Stimulated activated memory B cell treated with anti-CD40 and anti-IgM and Interleukin-4, amounts not matched to agents 10 μg/mL and 1 μg/mL and 100 μg/mL, for 72 hours (primary cell): ENCODE measurements around the gene GABPB1.

ENCODE experiments used
- ATAC-seq: fragments of 150-1000 bp; cut with Tn5 transposase; 2 replicates; pipeline ENCODE4 v1.10.0; 2021
- H3K27ac Mint-ChIP-seq: one replicate; pipeline ENCODE4 v1.8.0; 2022; ENCODE audit warnings: mild to moderate bottlenecking, mixed read lengths
- H3K27me3 Mint-ChIP-seq: one replicate; pipeline ENCODE4 v1.8.0; 2022; ENCODE audit warnings: mixed read lengths
- H3K36me3 Mint-ChIP-seq: one replicate; pipeline ENCODE4 v1.8.0; 2022; ENCODE audit warnings: mixed read lengths
- H3K4me1 Mint-ChIP-seq: one replicate; pipeline ENCODE4 v1.8.0; 2022; ENCODE audit warnings: mixed read lengths
- H3K4me3 Mint-ChIP-seq: one replicate; pipeline ENCODE4 v1.8.0; 2022; ENCODE audit warnings: mild to moderate bottlenecking, moderate library complexity, mixed read lengths
- H3K9me3 Mint-ChIP-seq: one replicate; pipeline ENCODE4 v1.8.0; 2022; ENCODE audit warnings: mixed read lengths

The GABPB1 gene

GRCh38 chr15:50247819-50248655 lies 107.0 kb downstream of the GABPB1 start:
- Mint-ChIP-seq H3K27me3 (no peaks in the 10 kb centered on the region), H3K9me3 (no peaks in the 10 kb centered on the region), H3K36me3 (no peaks in the 10 kb centered on the region), H3K27ac (peak overlapping the region; percentile 72), H3K4me1 (peaks cover 8% of the 10 kb centered on the region), H3K4me3 (peak overlapping the region; percentile 30)
- peak; percentile 91 for ATAC-seq

DNA sequence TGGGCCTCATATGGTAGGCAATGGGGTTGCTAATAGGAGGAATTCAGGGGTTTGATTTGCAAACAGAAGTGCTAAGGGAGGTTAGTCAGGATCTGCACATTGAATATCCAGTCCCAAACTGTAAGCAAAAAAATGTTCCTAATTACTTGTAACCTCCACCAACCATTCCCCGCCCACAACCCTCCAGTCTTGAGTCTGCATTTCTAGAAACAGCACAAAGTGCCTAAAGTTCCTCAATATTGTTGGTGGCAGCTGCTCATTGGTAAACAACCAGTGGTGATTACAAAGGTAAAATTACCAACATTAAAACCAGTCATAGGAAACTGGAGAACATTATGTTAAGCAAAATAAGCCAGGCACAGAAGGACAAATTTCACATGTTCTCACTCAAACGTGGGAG lies 108.4 kb downstream of the GABPB1 start:
- no peak overlapping the region for H3K4me3 Mint-ChIP-seq
- no peak for ATAC-seq
- H3K4me1 Mint-ChIP-seq: peaks cover 8% of the 10 kb centered on the region
- no peaks in the 10 kb centered on the region for H3K27me3 Mint-ChIP-seq
- no peaks in the 10 kb centered on the region for H3K9me3 Mint-ChIP-seq
- no peak overlapping the region for H3K27ac Mint-ChIP-seq
- H3K36me3 Mint-ChIP-seq: no peaks in the 10 kb centered on the region

GRCh38 chr15:50244959-50245624 lies 109.9 kb downstream of the GABPB1 start:
- no peak for ATAC-seq
- no peak overlapping the region for H3K27ac Mint-ChIP-seq
- H3K27me3 Mint-ChIP-seq: no peaks in the 10 kb centered on the region
- no peak overlapping the region for H3K4me3 Mint-ChIP-seq
- peaks cover 8% of the 10 kb centered on the region for H3K4me1 Mint-ChIP-seq
- H3K9me3 Mint-ChIP-seq: no peaks in the 10 kb centered on the region
- no peaks in the 10 kb centered on the region for H3K36me3 Mint-ChIP-seq

DNA sequence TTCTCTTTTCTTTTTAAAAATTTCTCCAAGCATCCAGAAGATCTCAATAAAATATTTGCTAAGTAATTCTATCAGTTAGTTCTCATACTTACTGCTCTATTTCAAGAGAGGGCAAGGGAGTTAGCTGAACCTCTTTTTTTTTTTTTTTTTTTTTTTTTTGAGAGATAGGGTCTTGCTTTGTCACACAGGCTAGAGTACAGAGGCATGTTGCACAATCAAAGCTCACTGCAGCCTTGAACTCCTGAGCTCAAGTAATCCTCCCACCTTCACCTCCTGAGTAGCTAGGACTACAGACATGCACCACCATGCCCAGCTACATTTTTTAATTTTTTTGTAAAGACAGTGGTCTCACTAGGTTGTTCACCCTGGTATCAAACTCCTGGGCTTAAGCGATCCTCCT lies 110.8 kb downstream of the GABPB1 start:
- no peaks in the 10 kb centered on the region for H3K9me3 Mint-ChIP-seq
- H3K36me3 Mint-ChIP-seq: no peaks in the 10 kb centered on the region
- H3K4me1 Mint-ChIP-seq: peaks cover 8% of the 10 kb centered on the region
- no peak overlapping the region for H3K4me3 Mint-ChIP-seq
- no peak for ATAC-seq
- H3K27ac Mint-ChIP-seq: no peak overlapping the region
- no peaks in the 10 kb centered on the region for H3K27me3 Mint-ChIP-seq

- no peak for ATAC-seq
- no peaks in the 10 kb centered on the region for H3K36me3 Mint-ChIP-seq
- H3K27me3 Mint-ChIP-seq: no peaks in the 10 kb centered on the region
Measured at GRCh38 chr15:50241684-50242450, 113.1 kb downstream of the GABPB1 start.

DNA sequence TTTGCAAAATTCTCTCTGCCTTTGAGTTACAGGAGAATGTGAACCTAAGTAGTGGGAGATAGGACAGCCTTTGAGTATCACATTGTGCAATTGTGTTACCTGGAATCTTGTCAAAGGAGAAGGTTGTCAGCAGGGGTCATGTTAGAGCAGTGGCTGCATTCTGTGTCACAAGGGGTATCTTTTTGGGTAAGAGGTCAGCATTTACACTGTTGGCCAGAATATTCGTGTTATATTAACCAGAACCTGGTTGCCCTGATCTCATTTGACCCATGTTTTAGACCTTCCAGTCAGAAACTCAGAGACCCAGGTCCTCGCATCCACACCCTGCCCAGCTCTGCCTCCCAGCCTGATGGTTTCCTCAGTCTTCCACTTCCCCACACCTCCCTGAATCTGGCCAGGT lies 116.7 kb downstream of the GABPB1 start:
- no peak overlapping the region for H3K4me3 Mint-ChIP-seq
- H3K27me3 Mint-ChIP-seq: no peaks in the 10 kb centered on the region
- no peak overlapping the region for H3K27ac Mint-ChIP-seq
- H3K9me3 Mint-ChIP-seq: no peaks in the 10 kb centered on the region
- H3K4me1 Mint-ChIP-seq: no peaks in the 10 kb centered on the region
- ATAC-seq: no peak
- no peaks in the 10 kb centered on the region for H3K36me3 Mint-ChIP-seq

More at GRCh38 chr15:50241684-50242450, 113.1 kb downstream of the GABPB1 start:
- Mint-ChIP-seq H3K9me3 (no peaks in the 10 kb centered on the region), H3K27ac (no peak overlapping the region), H3K4me3 (no peak overlapping the region), H3K4me1 (no peaks in the 10 kb centered on the region)

GRCh38 chr15:50236433-50236832 lies 118.6 kb downstream of the GABPB1 start:
- H3K27me3 Mint-ChIP-seq: no peaks in the 10 kb centered on the region
- H3K9me3 Mint-ChIP-seq: no peaks in the 10 kb centered on the region
- ATAC-seq: no peak
- no peak overlapping the region for H3K4me3 Mint-ChIP-seq
- H3K27ac Mint-ChIP-seq: no peak overlapping the region
- H3K36me3 Mint-ChIP-seq: no peaks in the 10 kb centered on the region
- H3K4me1 Mint-ChIP-seq: no peaks in the 10 kb centered on the region

DNA sequence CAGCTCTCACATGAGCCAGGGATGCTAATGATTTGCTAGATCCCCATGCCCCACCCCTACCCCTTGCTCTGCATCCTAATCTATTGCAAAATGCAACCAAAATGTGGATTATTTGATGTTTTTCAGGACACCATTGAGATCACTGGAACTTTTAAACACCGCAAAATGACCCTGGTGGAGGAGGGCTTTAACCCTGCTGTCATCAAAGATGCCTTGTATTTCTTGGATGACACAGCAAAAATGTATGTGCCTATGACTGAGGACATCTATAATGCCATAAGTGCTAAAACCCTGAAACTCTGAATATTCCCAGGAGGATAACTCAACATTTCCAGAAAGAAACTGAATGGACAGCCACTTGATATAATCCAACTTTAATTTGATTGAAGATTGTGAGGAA lies 119.2 kb downstream of the GABPB1 start:
- H3K36me3 Mint-ChIP-seq: no peaks in the 10 kb centered on the region

GRCh38 chr15:50234764-50235163 lies 120.2 kb downstream of the GABPB1 start:
- Mint-ChIP-seq H3K9me3 (no peaks in the 10 kb centered on the region), H3K4me1 (no peaks in the 10 kb centered on the region), H3K4me3 (no peak overlapping the region), H3K27me3 (no peaks in the 10 kb centered on the region), H3K27ac (no peak overlapping the region), H3K36me3 (no peaks in the 10 kb centered on the region)
- no peak for ATAC-seq

More for the DNA sequence above, 119.2 kb downstream of the GABPB1 start:
- no peak overlapping the region for H3K27ac Mint-ChIP-seq
- no peak for ATAC-seq
- H3K27me3 Mint-ChIP-seq: no peaks in the 10 kb centered on the region
- no peak overlapping the region for H3K4me3 Mint-ChIP-seq
- H3K9me3 Mint-ChIP-seq: no peaks in the 10 kb centered on the region
- H3K4me1 Mint-ChIP-seq: no peaks in the 10 kb centered on the region

- Mint-ChIP-seq H3K9me3 (no peaks in the 10 kb centered on the region), H3K4me3 (no peak overlapping the region), H3K36me3 (no peaks in the 10 kb centered on the region), H3K4me1 (no peaks in the 10 kb centered on the region), H3K27me3 (no peaks in the 10 kb centered on the region), H3K27ac (no peak overlapping the region)
- ATAC-seq: no peak
Measured at GRCh38 chr15:50233192-50233736, 121.7 kb downstream of the GABPB1 start.

GRCh38 chr15:50232791-50233190 lies 122.2 kb downstream of the GABPB1 start:
- no peaks in the 10 kb centered on the region for H3K36me3 Mint-ChIP-seq
- no peaks in the 10 kb centered on the region for H3K4me1 Mint-ChIP-seq
- ATAC-seq: no peak
- no peaks in the 10 kb centered on the region for H3K9me3 Mint-ChIP-seq
- H3K27ac Mint-ChIP-seq: no peak overlapping the region
- no peaks in the 10 kb centered on the region for H3K27me3 Mint-ChIP-seq
- no peak overlapping the region for H3K4me3 Mint-ChIP-seq

DNA sequence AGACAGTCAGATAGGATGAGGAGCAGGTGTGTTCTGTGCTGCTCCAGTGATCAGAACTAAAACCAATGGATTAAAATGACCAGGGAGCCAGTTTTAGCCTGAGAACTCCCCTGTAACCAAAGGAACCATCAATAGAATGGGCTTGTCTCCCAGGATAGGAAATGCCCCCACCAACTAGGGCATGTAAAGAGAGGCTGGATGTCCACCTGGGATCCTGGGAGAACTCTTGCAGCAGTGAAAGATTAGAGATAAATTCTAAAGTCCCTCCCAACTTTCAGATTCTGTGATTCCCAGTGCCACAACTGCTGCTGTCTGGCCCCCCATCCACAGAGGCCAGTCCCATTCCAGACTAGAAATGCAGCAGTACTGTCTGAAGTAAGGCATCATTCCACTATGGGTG lies 123.2 kb downstream of the GABPB1 start:
- Mint-ChIP-seq H3K4me1 (no peaks in the 10 kb centered on the region), H3K27me3 (no peaks in the 10 kb centered on the region), H3K36me3 (no peaks in the 10 kb centered on the region), H3K27ac (no peak overlapping the region), H3K4me3 (no peak overlapping the region), H3K9me3 (no peaks in the 10 kb centered on the region)
- ATAC-seq: no peak

DNA sequence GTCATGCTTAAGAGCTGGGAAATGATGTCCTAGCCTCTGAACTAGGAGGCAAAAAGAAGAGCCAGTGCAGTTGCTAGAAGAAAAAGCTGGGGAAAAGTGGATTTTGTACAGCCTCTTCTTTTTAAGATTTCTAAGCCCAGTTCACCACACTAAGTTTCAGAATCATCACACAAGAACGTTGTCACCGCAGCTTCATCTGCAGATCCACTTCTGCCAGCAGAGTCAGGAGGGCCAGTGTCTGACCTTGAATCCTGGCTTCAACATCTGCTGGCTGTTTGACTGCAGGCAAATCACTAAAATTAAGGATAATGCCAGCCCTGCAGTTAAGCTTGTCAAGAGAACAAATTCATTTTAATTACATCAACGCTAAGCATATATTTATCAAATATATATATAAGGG lies 125.7 kb downstream of the GABPB1 start:
- Mint-ChIP-seq H3K27ac (no peak overlapping the region), H3K9me3 (no peaks in the 10 kb centered on the region), H3K27me3 (no peaks in the 10 kb centered on the region), H3K4me3 (no peak overlapping the region), H3K36me3 (no peaks in the 10 kb centered on the region), H3K4me1 (no peaks in the 10 kb centered on the region)
- ATAC-seq: no peak

DNA sequence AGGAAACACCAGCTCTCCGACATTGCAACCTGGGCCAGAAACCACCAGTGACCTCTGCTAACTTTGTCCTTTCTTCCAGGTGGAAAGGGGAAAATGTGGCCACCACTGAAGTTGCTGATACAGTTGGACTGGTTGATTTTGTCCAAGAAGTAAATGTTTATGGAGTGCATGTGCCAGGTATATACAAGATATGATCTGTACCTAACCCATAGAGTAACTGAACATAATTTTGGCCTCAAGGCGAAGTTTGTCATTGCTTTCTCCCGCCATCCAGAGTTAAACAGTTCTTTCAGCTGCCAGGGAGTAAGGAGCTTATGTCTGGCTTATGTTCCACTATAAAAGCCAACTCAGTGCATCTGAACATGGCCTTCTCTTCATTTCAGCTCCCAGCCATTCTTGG lies 126.1 kb downstream of the GABPB1 start:
- Mint-ChIP-seq H3K4me3 (no peak overlapping the region), H3K36me3 (no peaks in the 10 kb centered on the region)

DNA sequence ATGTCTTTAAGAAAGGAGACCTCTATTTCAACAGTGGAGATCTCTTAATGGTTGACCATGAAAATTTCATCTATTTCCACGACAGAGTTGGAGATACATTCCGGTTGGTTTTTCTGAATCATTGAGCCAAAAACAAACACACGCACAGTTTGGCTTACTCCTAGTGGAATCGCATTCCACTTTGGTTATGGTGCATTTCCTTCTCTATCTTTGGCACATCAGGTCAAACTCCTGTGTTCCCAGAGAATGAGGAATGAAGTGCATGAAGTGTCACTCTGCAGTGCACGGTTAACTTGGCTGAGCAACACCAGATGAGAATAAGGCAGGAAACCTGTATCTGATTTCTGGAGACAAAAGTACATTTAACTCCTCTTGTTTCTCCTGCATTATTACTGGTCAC lies 127.9 kb downstream of the GABPB1 start:
- H3K36me3 Mint-ChIP-seq: no peaks in the 10 kb centered on the region
- H3K9me3 Mint-ChIP-seq: no peaks in the 10 kb centered on the region
- no peaks in the 10 kb centered on the region for H3K27me3 Mint-ChIP-seq
- peaks cover 4% of the 10 kb centered on the region for H3K4me1 Mint-ChIP-seq
- H3K4me3 Mint-ChIP-seq: no peak overlapping the region
- no peak overlapping the region for H3K27ac Mint-ChIP-seq
- no peak for ATAC-seq

More for the DNA sequence above, 126.1 kb downstream of the GABPB1 start:
- no peak for ATAC-seq
- Mint-ChIP-seq H3K4me1 (no peaks in the 10 kb centered on the region), H3K27ac (no peak overlapping the region), H3K27me3 (no peaks in the 10 kb centered on the region), H3K9me3 (no peaks in the 10 kb centered on the region)
